ENCODE measurements around the gene ZNF710. TPM values are rescaled to one million over a fixed set of nuclear protein-coding genes. Genes with fewer than 3 reads are reported as not detected.
A peak's percentile ranks its signal among the peaks of the same experiment; 100 is the strongest.
"Not testable (repeated sequence)": the region's sequence is repeated elsewhere in the genome, so short reads cannot be mapped to it uniquely, and the experiment has no call there.

ZNF710 gene
- polyA plus RNA-seq, 2 donors: 21.1 to 62.1 TPM

DNA sequence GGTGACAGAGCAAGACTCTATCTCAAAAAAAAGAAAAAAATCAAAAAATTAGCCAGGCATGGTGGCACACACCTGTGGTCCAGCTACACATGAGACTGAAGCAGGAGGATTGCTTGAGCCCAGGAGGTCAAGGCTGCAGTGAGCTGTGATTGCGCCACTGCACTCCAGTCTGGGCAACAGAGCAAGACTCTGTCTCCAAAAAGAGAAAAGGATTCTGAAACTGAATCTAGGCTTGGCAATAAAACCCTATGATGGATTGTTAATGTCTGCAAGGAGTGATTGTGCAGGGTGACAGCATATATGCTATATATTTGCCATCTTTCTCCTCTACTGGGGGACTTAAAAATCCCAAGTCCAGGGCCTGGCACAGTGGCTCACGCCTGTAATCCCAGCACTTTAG is 69.5 kb downstream of the ZNF710 start:
- WGBS, 2 donors: 89 to 95% methylated on average over 2 of the region's 2 CpGs
- not testable (repeated sequence) for H3K4me3 ChIP-seq (ENCODE audit: low read depth in 1 of 2, low read length in 2 of 2); H3K27ac ChIP-seq (ENCODE audit: low read depth in 2 of 2, low read length in 1 of 2); H3K4me1 ChIP-seq (ENCODE audit: control insufficient read depth in 2 of 2, insufficient read depth in 2 of 2, low read length in 1 of 2); H3K27me3 ChIP-seq (ENCODE audit: control insufficient read depth in 1 of 2, insufficient read depth in 2 of 2, low read length in 2 of 2); H3K9me3 ChIP-seq (ENCODE audit: control insufficient read depth in 2 of 2, insufficient read depth in 1 of 2, low read depth in 1 of 2, low read length in 1 of 2)
- peaks cover 3 to 23% of the 10 kb centered on the region in 2 donors for H3K36me3 ChIP-seq (ENCODE audit: control insufficient read depth in 2 of 2, insufficient read depth in 2 of 2, low read length in 1 of 2)

DNA sequence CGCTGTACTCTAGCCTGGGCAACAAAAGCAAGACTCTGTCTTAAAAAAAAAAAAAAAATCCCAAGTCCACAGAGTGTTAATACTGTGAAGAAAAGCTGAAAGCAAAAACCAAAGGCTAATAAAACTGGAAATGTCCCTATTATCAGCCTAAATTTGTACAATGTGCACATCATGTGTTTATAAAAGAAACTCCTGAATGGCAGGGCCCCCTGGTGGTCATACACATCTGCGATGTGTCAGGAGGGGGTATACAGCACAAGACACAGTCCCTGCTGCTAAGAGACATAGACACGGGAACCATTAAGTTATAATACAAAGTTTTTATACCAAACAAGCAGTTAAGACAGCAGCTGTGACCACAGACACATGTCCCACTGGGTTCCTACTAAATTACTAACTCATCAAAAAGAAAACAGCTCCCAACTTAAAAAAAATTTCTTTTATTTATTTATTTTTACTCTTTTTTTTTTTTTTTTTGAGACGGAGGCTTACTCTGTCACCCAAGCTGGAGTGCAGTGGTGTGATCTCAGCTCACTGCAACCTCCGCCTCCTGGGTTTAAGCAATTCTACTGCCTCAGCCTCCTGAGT is 70.2 kb downstream of the ZNF710 start:
- no peaks in the 10 kb centered on the region for H3K27me3 ChIP-seq (ENCODE audit: control insufficient read depth in 1 of 2, insufficient read depth in 2 of 2, low read length in 2 of 2)
- peaks cover 0 to 11% of the 10 kb centered on the region in 2 donors for H3K4me1 ChIP-seq (ENCODE audit: control insufficient read depth in 2 of 2, insufficient read depth in 2 of 2, low read length in 1 of 2)
- 46% methylated on average over 5 of the region's 5 CpGs for WGBS, 2 donors
- H3K36me3 ChIP-seq (ENCODE audit: control insufficient read depth in 2 of 2, insufficient read depth in 2 of 2, low read length in 1 of 2): peaks cover 3 to 23% of the 10 kb centered on the region in 2 donors
- H3K4me3 ChIP-seq (ENCODE audit: low read depth in 1 of 2, low read length in 2 of 2): no peak overlapping the region
- H3K9me3 ChIP-seq (ENCODE audit: control insufficient read depth in 2 of 2, insufficient read depth in 1 of 2, low read depth in 1 of 2, low read length in 1 of 2): no peaks in the 10 kb centered on the region
- no peak overlapping the region for H3K27ac ChIP-seq (ENCODE audit: low read depth in 2 of 2, low read length in 1 of 2)

DNA sequence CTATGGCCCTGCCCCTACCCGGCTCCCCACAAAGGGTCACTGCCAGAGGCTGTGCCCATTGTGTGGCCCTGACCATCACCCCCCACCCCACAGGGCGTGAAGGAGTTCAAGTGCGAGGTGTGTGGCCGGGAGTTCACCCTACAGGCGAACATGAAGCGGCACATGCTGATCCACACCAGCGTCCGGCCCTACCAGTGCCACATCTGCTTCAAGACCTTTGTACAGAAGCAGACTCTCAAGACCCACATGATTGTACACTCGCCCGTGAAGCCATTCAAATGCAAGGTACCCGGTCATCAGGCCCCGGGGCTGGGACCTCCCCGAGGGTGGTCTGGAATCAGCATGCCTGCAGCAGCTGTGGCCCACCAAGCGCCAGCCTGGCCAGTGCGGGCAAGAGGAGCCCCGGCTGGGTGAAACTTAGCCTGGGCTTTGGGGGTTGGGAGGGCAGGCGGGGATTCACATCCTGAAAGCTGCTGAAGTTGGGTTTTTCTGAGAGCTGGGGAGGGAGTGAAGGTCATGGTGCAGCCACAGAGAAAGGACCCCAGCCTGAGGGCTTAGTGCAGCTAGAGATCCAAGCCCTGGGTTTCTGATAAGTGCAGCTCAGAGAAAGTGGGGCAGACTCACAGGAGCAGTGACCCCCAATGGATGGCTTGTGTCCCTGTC is 72.0 kb downstream of the ZNF710 start:
- 80 to 94% methylated on average over 17 of the region's 17 CpGs for whole genome bisulfite sequencing, 2 donors
- H3K27ac ChIP-seq (ENCODE audit: low read depth in 2 of 2, low read length in 1 of 2): no peak overlapping the region

DNA sequence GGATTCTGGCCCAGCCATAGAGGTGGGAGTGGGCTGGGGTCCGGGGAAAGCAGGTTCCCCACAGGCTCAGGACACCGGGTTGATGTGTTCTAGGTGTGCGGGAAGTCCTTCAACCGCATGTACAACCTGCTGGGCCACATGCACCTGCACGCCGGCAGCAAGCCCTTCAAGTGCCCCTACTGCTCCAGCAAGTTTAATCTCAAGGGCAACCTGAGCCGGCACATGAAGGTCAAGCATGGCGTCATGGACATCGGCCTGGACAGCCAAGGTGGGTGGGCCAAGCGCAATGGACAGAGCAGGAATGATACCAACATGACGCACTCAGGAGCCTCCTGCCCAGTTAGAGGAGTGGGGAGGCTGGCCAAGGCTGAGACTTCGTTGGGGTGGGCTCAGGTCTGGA is 72.9 kb downstream of the ZNF710 start:
- no peak overlapping the region for H3K27ac ChIP-seq (ENCODE audit: low read depth in 2 of 2, low read length in 1 of 2)
- H3K27me3 ChIP-seq (ENCODE audit: control insufficient read depth in 1 of 2, insufficient read depth in 2 of 2, low read length in 2 of 2): no peaks in the 10 kb centered on the region
- peaks cover 0 to 20% of the 10 kb centered on the region in 2 donors for H3K36me3 ChIP-seq (ENCODE audit: control insufficient read depth in 2 of 2, insufficient read depth in 2 of 2, low read length in 1 of 2)
- H3K4me1 ChIP-seq (ENCODE audit: control insufficient read depth in 2 of 2, insufficient read depth in 2 of 2, low read length in 1 of 2): peaks cover 0 to 7% of the 10 kb centered on the region in 2 donors
- no peaks in the 10 kb centered on the region for H3K9me3 ChIP-seq (ENCODE audit: control insufficient read depth in 2 of 2, insufficient read depth in 1 of 2, low read depth in 1 of 2, low read length in 1 of 2)
- H3K4me3 ChIP-seq (ENCODE audit: low read depth in 1 of 2, low read length in 2 of 2): no peak overlapping the region
- WGBS, 2 donors: 82 to 87% methylated on average over 12 of the region's 12 CpGs

More for the DNA sequence above, 72.0 kb downstream of the ZNF710 start:
- peaks cover 0 to 15% of the 10 kb centered on the region in 2 donors for H3K36me3 ChIP-seq (ENCODE audit: control insufficient read depth in 2 of 2, insufficient read depth in 2 of 2, low read length in 1 of 2)
- no peak overlapping the region for H3K4me3 ChIP-seq (ENCODE audit: low read depth in 1 of 2, low read length in 2 of 2)
- peaks cover 0 to 11% of the 10 kb centered on the region in 2 donors for H3K4me1 ChIP-seq (ENCODE audit: control insufficient read depth in 2 of 2, insufficient read depth in 2 of 2, low read length in 1 of 2)
- H3K9me3 ChIP-seq (ENCODE audit: control insufficient read depth in 2 of 2, insufficient read depth in 1 of 2, low read depth in 1 of 2, low read length in 1 of 2): no peaks in the 10 kb centered on the region
- H3K27me3 ChIP-seq (ENCODE audit: control insufficient read depth in 1 of 2, insufficient read depth in 2 of 2, low read length in 2 of 2): no peaks in the 10 kb centered on the region

DNA sequence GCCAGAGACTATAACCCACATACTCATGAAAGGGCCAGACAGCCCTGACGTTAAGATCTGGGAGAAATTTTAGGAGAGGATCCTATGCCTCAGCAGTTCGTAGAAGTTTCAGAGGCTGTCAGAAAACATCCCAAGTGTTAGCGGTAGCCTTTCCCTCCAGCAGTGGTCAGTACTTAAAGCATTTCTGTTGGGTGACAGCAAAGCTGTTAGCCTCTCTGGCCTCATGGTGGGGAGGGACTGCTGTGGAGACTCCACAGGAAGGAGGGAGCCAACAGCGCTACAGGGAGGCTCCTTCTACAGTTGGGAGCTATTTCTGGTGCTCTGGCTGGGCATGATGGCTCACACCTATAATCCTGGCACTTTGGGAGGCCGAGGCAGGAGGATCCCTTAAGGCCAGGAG is 73.8 kb downstream of the ZNF710 start:
- Histone ChIP-seq H3K27me3 (ENCODE audit: control insufficient read depth in 1 of 2, insufficient read depth in 2 of 2, low read length in 2 of 2) (no peaks in the 10 kb centered on the region), H3K4me3 (ENCODE audit: low read depth in 1 of 2, low read length in 2 of 2) (no peak overlapping the region), H3K9me3 (ENCODE audit: control insufficient read depth in 2 of 2, insufficient read depth in 1 of 2, low read depth in 1 of 2, low read length in 1 of 2) (no peaks in the 10 kb centered on the region), H3K27ac (ENCODE audit: low read depth in 2 of 2, low read length in 1 of 2) (peak overlapping the region; percentile 85 to 93), H3K4me1 (ENCODE audit: control insufficient read depth in 2 of 2, insufficient read depth in 2 of 2, low read length in 1 of 2) (peaks cover 0 to 7% of the 10 kb centered on the region in 2 donors), H3K36me3 (ENCODE audit: control insufficient read depth in 2 of 2, insufficient read depth in 2 of 2, low read length in 1 of 2) (peaks cover 0 to 26% of the 10 kb centered on the region in 2 donors)
- 74 to 76% methylated on average over 5 of the region's 5 CpGs for WGBS, 2 donors

DNA sequence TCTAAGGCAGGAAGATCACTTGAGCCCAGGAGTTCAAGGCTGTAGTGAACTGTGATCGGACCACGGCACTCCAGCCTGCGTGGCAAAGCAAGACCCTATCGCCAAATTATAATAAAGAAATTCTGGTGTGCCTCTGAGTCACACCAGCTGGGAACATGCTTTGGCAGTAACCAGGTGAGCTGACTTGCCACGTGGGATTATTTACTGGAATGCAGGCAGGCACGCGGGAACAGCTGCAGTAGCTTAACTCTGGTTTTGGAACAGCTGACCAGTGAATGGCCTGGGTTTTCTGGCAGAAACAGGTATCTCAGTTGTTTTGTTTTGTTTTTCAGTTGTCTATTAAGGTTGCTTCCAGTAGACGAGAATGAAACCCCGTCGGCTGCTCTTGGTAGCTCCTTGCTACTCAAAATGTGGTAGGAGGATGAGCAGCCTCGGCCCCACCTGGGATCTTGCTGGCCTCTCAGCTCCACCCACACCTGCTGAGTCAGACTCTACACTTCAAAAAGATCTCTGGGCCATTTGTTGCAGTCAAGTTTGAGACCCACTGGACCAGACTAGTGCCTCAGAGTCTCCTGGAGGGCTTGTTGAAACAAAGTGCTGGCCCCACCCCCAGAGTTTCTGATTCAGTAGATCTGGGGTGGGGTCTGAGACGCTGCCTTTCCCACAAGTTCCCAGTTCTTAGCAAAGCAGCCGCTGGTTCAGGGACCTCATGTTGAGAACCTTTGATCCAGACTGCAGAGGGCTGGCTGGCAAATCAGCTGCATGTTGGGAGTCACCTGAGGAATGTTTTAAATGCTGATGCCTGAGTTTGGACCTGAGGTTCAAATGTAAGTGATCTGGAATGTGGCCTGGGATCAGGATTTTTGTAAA is 74.5 kb downstream of the ZNF710 start:
- Histone ChIP-seq H3K9me3 (ENCODE audit: control insufficient read depth in 2 of 2, insufficient read depth in 1 of 2, low read depth in 1 of 2, low read length in 1 of 2) (no peaks in the 10 kb centered on the region), H3K4me1 (ENCODE audit: control insufficient read depth in 2 of 2, insufficient read depth in 2 of 2, low read length in 1 of 2) (peaks cover 0 to 7% of the 10 kb centered on the region in 2 donors), H3K36me3 (ENCODE audit: control insufficient read depth in 2 of 2, insufficient read depth in 2 of 2, low read length in 1 of 2) (peaks cover 0 to 32% of the 10 kb centered on the region in 2 donors), H3K4me3 (ENCODE audit: low read depth in 1 of 2, low read length in 2 of 2) (no peak overlapping the region), H3K27me3 (ENCODE audit: control insufficient read depth in 1 of 2, insufficient read depth in 2 of 2, low read length in 2 of 2) (no peaks in the 10 kb centered on the region), H3K27ac (ENCODE audit: low read depth in 2 of 2, low read length in 1 of 2) (peak overlapping the region; percentile 85 to 93)
- WGBS, 2 donors: 40 to 43% methylated on average over 13 of the region's 13 CpGs

DNA sequence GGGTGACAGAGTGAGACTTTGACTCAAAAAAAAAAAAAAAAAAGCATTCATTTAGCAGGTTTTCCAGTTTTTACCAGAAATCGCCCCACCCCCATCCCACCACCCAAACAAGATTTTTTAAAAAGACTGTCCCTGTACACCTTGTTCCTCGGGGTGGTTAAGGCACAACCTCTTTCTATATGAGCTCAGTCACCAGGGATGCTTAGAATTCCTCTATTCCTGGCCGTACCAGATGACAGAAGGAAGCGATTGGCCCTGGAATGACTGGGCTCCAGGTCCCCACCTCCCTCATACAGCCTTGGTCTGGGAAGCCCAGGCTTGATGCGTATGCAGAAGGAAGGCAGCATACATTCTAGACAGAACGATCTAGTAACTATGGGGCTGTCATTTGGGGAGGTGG is 75.6 kb downstream of the ZNF710 start:
- 87 to 93% methylated on average over 6 of the region's 6 CpGs for WGBS, 2 donors
- Histone ChIP-seq H3K4me3 (ENCODE audit: low read depth in 1 of 2, low read length in 2 of 2) (no peak overlapping the region), H3K4me1 (ENCODE audit: control insufficient read depth in 2 of 2, insufficient read depth in 2 of 2, low read length in 1 of 2) (peaks cover 0 to 7% of the 10 kb centered on the region in 2 donors), H3K27ac (ENCODE audit: low read depth in 2 of 2, low read length in 1 of 2) (peak overlapping the region in 1 of 2 donors; percentile 93), H3K9me3 (ENCODE audit: control insufficient read depth in 2 of 2, insufficient read depth in 1 of 2, low read depth in 1 of 2, low read length in 1 of 2) (no peaks in the 10 kb centered on the region), H3K27me3 (ENCODE audit: control insufficient read depth in 1 of 2, insufficient read depth in 2 of 2, low read length in 2 of 2) (no peaks in the 10 kb centered on the region), H3K36me3 (ENCODE audit: control insufficient read depth in 2 of 2, insufficient read depth in 2 of 2, low read length in 1 of 2) (peaks cover 0 to 41% of the 10 kb centered on the region in 2 donors)

DNA sequence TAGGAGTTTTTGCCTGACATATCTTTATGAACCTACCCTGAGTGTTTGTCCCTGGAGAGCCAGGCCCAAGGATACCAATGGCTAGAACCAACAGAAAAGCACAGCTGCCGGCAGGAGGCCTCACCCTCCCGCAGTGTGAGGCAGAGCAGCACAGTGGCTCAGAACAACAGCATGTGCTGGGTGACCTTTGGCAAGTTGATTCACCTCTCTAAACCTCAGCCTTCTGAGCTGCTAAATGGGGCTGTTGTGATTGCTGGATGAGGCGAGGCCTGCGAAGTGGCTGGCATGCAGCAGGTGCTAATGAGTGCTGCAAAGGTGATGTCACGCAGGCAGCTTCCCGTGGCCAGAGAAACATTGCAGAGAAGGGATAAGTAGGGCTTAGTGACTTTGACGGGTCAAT is 77.8 kb downstream of the ZNF710 start:
- Histone ChIP-seq H3K4me1 (ENCODE audit: control insufficient read depth in 2 of 2, insufficient read depth in 2 of 2, low read length in 1 of 2) (peaks cover 0 to 7% of the 10 kb centered on the region in 2 donors), H3K36me3 (ENCODE audit: control insufficient read depth in 2 of 2, insufficient read depth in 2 of 2, low read length in 1 of 2) (peaks cover 0 to 40% of the 10 kb centered on the region in 2 donors), H3K27me3 (ENCODE audit: control insufficient read depth in 1 of 2, insufficient read depth in 2 of 2, low read length in 2 of 2) (no peaks in the 10 kb centered on the region), H3K27ac (ENCODE audit: low read depth in 2 of 2, low read length in 1 of 2) (no peak overlapping the region), H3K4me3 (ENCODE audit: low read depth in 1 of 2, low read length in 2 of 2) (no peak overlapping the region), H3K9me3 (ENCODE audit: control insufficient read depth in 2 of 2, insufficient read depth in 1 of 2, low read depth in 1 of 2, low read length in 1 of 2) (no peaks in the 10 kb centered on the region)
- WGBS, 2 donors: 88 to 91% methylated on average over 7 of the region's 7 CpGs

DNA sequence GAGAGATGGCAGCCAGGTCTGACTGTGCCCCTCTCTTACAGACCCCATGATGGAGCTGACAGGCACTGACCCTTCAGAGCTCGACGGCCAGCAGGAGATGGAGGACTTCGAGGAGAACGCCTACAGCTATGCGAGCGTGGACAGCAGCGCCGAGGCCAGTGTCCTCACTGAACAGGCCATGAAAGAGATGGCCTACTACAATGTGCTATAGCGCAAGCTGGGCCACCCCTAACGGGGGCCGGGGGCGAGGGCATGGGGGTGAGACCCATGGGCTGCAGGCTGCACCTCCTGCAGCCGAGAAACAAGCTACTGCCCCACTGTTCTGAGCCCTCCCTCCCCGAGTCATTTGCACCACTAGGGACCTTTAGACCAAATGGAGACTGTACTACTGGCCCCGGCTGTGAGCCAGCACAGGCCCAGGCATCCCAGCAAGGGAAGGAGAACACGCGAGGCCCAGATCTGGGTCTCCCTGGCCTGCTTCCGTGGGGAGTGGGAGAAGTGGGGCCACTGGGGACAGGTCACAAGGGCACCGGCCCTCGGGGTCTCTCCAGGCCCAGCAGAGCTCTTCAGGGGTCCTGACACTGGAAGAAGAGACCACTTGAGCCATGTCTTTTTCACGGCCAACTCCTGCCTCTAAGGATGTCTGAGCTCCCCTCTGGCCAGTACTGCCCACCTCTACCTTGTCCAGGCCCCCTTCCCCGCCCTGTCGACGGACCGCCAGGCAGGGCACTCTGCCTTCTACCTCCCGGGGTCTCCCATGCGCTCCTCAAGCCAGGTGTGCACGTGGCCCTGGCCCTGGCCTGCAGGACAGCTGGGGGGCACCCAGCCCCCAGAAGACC is 78.7 kb downstream of the ZNF710 start:
- WGBS, 2 donors: 91% methylated on average over 28 of the region's 28 CpGs
- H3K27ac ChIP-seq (ENCODE audit: low read depth in 2 of 2, low read length in 1 of 2): no peak overlapping the region
- H3K4me3 ChIP-seq (ENCODE audit: low read depth in 1 of 2, low read length in 2 of 2): no peak overlapping the region
- H3K9me3 ChIP-seq (ENCODE audit: control insufficient read depth in 2 of 2, insufficient read depth in 1 of 2, low read depth in 1 of 2, low read length in 1 of 2): no peaks in the 10 kb centered on the region
- peaks cover 0 to 7% of the 10 kb centered on the region in 2 donors for H3K4me1 ChIP-seq (ENCODE audit: control insufficient read depth in 2 of 2, insufficient read depth in 2 of 2, low read length in 1 of 2)
- no peaks in the 10 kb centered on the region for H3K27me3 ChIP-seq (ENCODE audit: control insufficient read depth in 1 of 2, insufficient read depth in 2 of 2, low read length in 2 of 2)
- peaks cover 9 to 45% of the 10 kb centered on the region in 2 donors for H3K36me3 ChIP-seq (ENCODE audit: control insufficient read depth in 2 of 2, insufficient read depth in 2 of 2, low read length in 1 of 2)

Measured in esophagus (tissue), 2 donors.